GM12878 (cell line): ENCODE measurements around the gene RPL32. TPM values are rescaled to one million over a fixed set of nuclear protein-coding genes. Genes with fewer than 3 reads are reported as not detected.

Experiments
- ATAC-seq: fragments of 200-7000 bp; cut with Tn5 transposase; 3 replicates; pipeline ENCODE4 v1.9.1; 2020; ENCODE audit warnings: mild to moderate bottlenecking, moderate library complexity
- BruUV-seq: library from RNA; stranded (reverse); fragments of 400-500 nt; replicated peaks from 2 replicates; lab custom pipeline; 2021; lab: Mats Ljungman, UMichigan
- CTCF ChIA-PET: fragments of 300-600 bp; sonication (Branson Sonifier 250); formaldehyde crosslinking; extraction: SDS; loops from one replicate; lab custom pipeline; 2021; ENCODE audit warnings: inconsistent platforms; lab: Yijun Ruan, JAX
- POLR2A ChIA-PET: fragments of 350-600 bp; formaldehyde crosslinking; extraction: SDS; loops from one replicate; lab custom pipeline; 2021; ENCODE audit warnings: inconsistent platforms; lab: Charles Lee
- RAD21 ChIA-PET: fragments of 300-600 bp; sonication (Branson Sonifier 250); formaldehyde crosslinking; loops from one replicate; lab custom pipeline; 2023; ENCODE audit warnings: antibody characterized with exemption; ENCODE audit not compliant: unreplicated experiment; lab: Charles Lee
- SMC1A ChIA-PET: fragments of 300-600 bp; sonication (Branson Sonifier 250); formaldehyde crosslinking; loops from one replicate; lab custom pipeline; 2023; ENCODE audit not compliant: unreplicated experiment, uncharacterized antibody; lab: Charles Lee
- DNase-seq: peaks from one replicate; pipeline ENCODE4 v3.0.0-alpha.2; 2011; ENCODE audit warnings: low read depth, low spot score
- FAIRE-seq: peaks from 3 replicates; lab custom pipeline; 2011; peaks lifted over from hg19 to GRCh38; lab: Jason Lieb, UNC
- H2AFZ ChIP-seq: 2 replicates; pipeline ENCODE4 v1.6.0; 2011; ENCODE audit warnings: low read depth, low read length, control low read depth; ENCODE audit not compliant: control insufficient read depth
- H3K27ac ChIP-seq: 2 replicates; pipeline ENCODE4 v1.5.1; 2011; ENCODE audit warnings: control low read depth; ENCODE audit not compliant: control insufficient read depth, insufficient read depth
- H3K27me3 ChIP-seq, 2 experiments: replicated peaks in 1 of 2; 2 replicates each; pipeline versions ENCODE4 v1.6.0 to v1.6.1; 2011; ENCODE audit warnings: low read length in 1 of 2; ENCODE audit not compliant: control insufficient read depth in 2 of 2, insufficient read depth in 2 of 2
- H3K36me3 ChIP-seq, 2 experiments: 2 replicates each; pipeline ENCODE4 v1.5.1; 2011; ENCODE audit warnings: low read length in 1 of 2; ENCODE audit not compliant: control insufficient read depth in 2 of 2, insufficient read depth in 2 of 2
- H3K4me1 ChIP-seq: 2 replicates; pipeline ENCODE4 v1.6.1; 2011; ENCODE audit warnings: mild to moderate bottlenecking, low read length, moderate library complexity, mixed read lengths; ENCODE audit not compliant: control insufficient read depth, insufficient read depth
- H3K4me2 ChIP-seq: 2 replicates; pipeline ENCODE4 v1.6.0; 2011; ENCODE audit warnings: control low read depth; ENCODE audit not compliant: control insufficient read depth, insufficient read depth
- H3K4me3 ChIP-seq: fragments of 200-600 bp; sonication (generic); 2 replicates; pipeline ENCODE4 v1.5.1; 2016
- H3K79me2 ChIP-seq: 2 replicates; pipeline ENCODE4 v1.6.0; 2011; ENCODE audit warnings: low read length; ENCODE audit not compliant: control insufficient read depth, insufficient read depth
- H3K9ac ChIP-seq: 2 replicates; pipeline ENCODE4 v1.8.0; 2011; ENCODE audit warnings: low read length, control low read depth, mixed read lengths; ENCODE audit not compliant: control insufficient read depth, insufficient read depth
- H3K9me3 ChIP-seq: replicated peaks from 3 replicates; pipeline ENCODE4 v1.5.1; 2011; ENCODE audit warnings: mild to moderate bottlenecking, low read length; ENCODE audit not compliant: control insufficient read depth, insufficient read depth
- H4K20me1 ChIP-seq: 2 replicates; pipeline ENCODE4 v1.6.0; 2011; ENCODE audit not compliant: control insufficient read depth, insufficient read depth
- BMI1 ChIP-seq: fragments of 450-650 bp; IDR thresholded peaks from 2 replicates; pipeline ENCODE4 v1.6.1; 2016; ENCODE audit warnings: mild to moderate bottlenecking, moderate library complexity, borderline replicate concordance
- CHD4 ChIP-seq: fragments of 200-600 bp; sonication (generic); IDR thresholded peaks from 2 replicates; pipeline ENCODE4 v1.6.1; 2016; ENCODE audit warnings: mild to moderate bottlenecking
- E2F4 ChIP-seq: IDR thresholded peaks from 2 replicates; pipeline ENCODE4 v1.6.1; 2012; ENCODE audit warnings: low read depth, low read length, improper control_type of control experiment
- FOXM1 ChIP-seq: IDR thresholded peaks from 2 replicates; pipeline ENCODE4 v1.6.1; 2012; ENCODE audit warnings: low read depth, mild to moderate bottlenecking, inconsistent platforms, low read length, moderate library complexity
- HDAC6 ChIP-seq: fragments of 200-600 bp; sonication (generic); IDR thresholded peaks from one replicate; pipeline ENCODE4 v1.8.0; 2017; ENCODE audit warnings: antibody characterized with exemption; ENCODE audit not compliant: unreplicated experiment
- JUND ChIP-seq: IDR thresholded peaks from 2 replicates; pipeline ENCODE4 v1.6.1; 2012; ENCODE audit warnings: low read depth, mild to moderate bottlenecking, low read length, improper control_type of control experiment, moderate library complexity
- STAT3 ChIP-seq: IDR thresholded peaks from 2 replicates; pipeline ENCODE4 v1.6.1; 2011; ENCODE audit warnings: low read depth, low read length, improper control_type of control experiment
- TBL1XR1 ChIP-seq: IDR thresholded peaks from 2 replicates; pipeline ENCODE4 v1.6.1; 2012; ENCODE audit warnings: low read depth, low read length, improper control_type of control experiment
- USF2 ChIP-seq: IDR thresholded peaks from 2 replicates; pipeline ENCODE4 v1.6.1; 2011; ENCODE audit warnings: low read depth, low read length, improper control_type of control experiment, borderline replicate concordance
- WGBS: methylation state at CpG from one replicate; pipeline ENCODE4 v1.1.6; 2016; ENCODE audit warnings: low lambda C conversion rate; ENCODE audit not compliant: insufficient replicate concordance, insufficient coverage; ENCODE audit errors: missing lambda C conversion rate; 5-methylcytosine and 5-hydroxymethylcytosine counted together
- in situ Hi-C: fragments of 300-500 bp; cut with MboI; formaldehyde crosslinking; loops from 9 replicates; pipeline ENCODE4 v1.14.3; 2018; ENCODE audit warnings: mixed read lengths
- intact Hi-C: fragments of 100-400 bp; cut with micrococcal nuclease; formaldehyde crosslinking; loops from one replicate; pipeline ENCODE4 v1.14.2; 2022; ENCODE audit not compliant: unreplicated experiment
- polyA plus RNA-seq, 11 experiments: library from polyadenylated mRNA; depleted of rRNA in 4 of 11; unstranded in 6 of 11; stranded (reverse) in 5 of 11; fragments of >200 nt; fragmentation: Nextera tagmentation in 4 of 11; fragmentation: Illumina TruSeq in 1 of 11; extraction: Ambion mirVana in 4 of 11; extraction: Trizol in 1 of 11; gene quantifications; 1 replicate in 1 of 11; 2 replicates in 10 of 11; pipeline versions ENCODE4 v1.2.1 to v1.2.3, GENCODE V29; 2011 to 2016; ENCODE audit warnings: inconsistent platforms in 2 of 11, missing spikeins in 2 of 11, low read depth in 1 of 11
- total RNA-seq, 4 experiments: library from RNA; depleted of rRNA in 3 of 4; stranded (reverse); fragments of >200 nt in 3 of 4; fragmentation: Illumina TruSeq in 1 of 4; extraction: Trizol in 1 of 4; gene quantifications; 2 replicates each; pipeline versions ENCODE4 v1.2.1 to v1.2.3, GENCODE V29; 2013 to 2021

RPL32 gene
- total and polyA plus RNA-seq, 10 of the 15 experiments (the other 5 are each of a cell fraction or from before 2014, with no cell fraction given), result 1,533 to 5,147 (median 3,350) TPM

- 45% methylated on average over 21 of the region's 24 CpGs for WGBS
These were observed 26.3 kb downstream of the RPL32 start for GRCh38 chr3:12815078-12815477.

More at GRCh38 chr3:12815078-12815477, 26.3 kb downstream of the RPL32 start:
- Histone ChIP-seq H3K4me1 (no peaks in the 10 kb centered on the region), H3K27ac (no peak overlapping the region), H4K20me1 (no peaks in the 10 kb centered on the region), H3K79me2 (no peaks in the 10 kb centered on the region), H3K27me3 (no peaks in the 10 kb centered on the region)
- ChIA-PET SMC1A (no interaction called here), RAD21 (no interaction called here)
- in situ Hi-C loops, result no loop called here
- no TSS peak for BruUV-seq
- TF ChIP-seq HDAC6 (no peak), FOXM1 (no peak), BMI1 (no peak), USF2 (no peak), JUND (no peak), CHD4 (no peak), E2F4 (no peak), TBL1XR1 (no peak), STAT3 (no peak)
- TF ChIP-seq, all 136 proteins: peak for 0
- H3K4me3 ChIP-seq, result no peak overlapping the region
- H3K4me2 ChIP-seq, result no peak overlapping the region
- H3K9me3 ChIP-seq, result no peaks in the 10 kb centered on the region
- intact Hi-C loops, result no loop called here
- H2AFZ ChIP-seq, result no peak overlapping the region
- no peak for ATAC-seq
- POLR2A ChIA-PET, result no interaction called here
- H3K9ac ChIP-seq, result no peak overlapping the region
- no peak for DNase-seq
- FAIRE-seq, result no peak
- no peaks in the 10 kb centered on the region for H3K36me3 ChIP-seq
- CTCF ChIA-PET, result interaction anchor here (2.4 kb wide), 1 partner anchor 8 kb away, joined by 6 read pairs; no protein-coding TSS in a partner anchor
